ENCODE data around the gene ZNF555.
A peak's percentile ranks its signal among the peaks of the same experiment; 100 is the strongest.
"Not testable (repeated sequence)": the region's sequence is repeated elsewhere in the genome, so short reads cannot be mapped to it uniquely, and the experiment has no call there.

The ZNF555 gene

GRCh38 chr19:2866495-2867024, 25.3 kb downstream of the ZNF555 start:
- DNase-seq (ENCODE audit: insufficient read length, low spot score) (no peak), FAIRE-seq (no peak)

GRCh38 chr19:2867025-2867991, 26.0 kb downstream of the ZNF555 start, which contains the start of gene ZNF556:
TSS of gene ZNF556 (plus strand) at chr19:2867335. CDS start at chr19:2867422, 87 bp downstream.
- FAIRE-seq, result no peak
- DNase-seq (ENCODE audit: insufficient read length, low spot score), result no peak

- FAIRE-seq (no peak), DNase-seq (ENCODE audit: insufficient read length, low spot score) (no peak)
Observed at GRCh38 chr19:2869618-2870017, 28.3 kb downstream of the ZNF555 start.

- not testable (repeated sequence) for FAIRE-seq; DNase-seq (ENCODE audit: insufficient read length, low spot score)
Observed at GRCh38 chr19:2872175-2872574, 30.9 kb downstream of the ZNF555 start.

- FAIRE-seq (no peak), DNase-seq (ENCODE audit: insufficient read length, low spot score) (no peak)
Observed at GRCh38 chr19:2877398-2878331, 36.4 kb downstream of the ZNF555 start.

GRCh38 chr19:2883686-2884439, 42.6 kb downstream of the ZNF555 start:
- DNase-seq (ENCODE audit: insufficient read length, low spot score) (no peak), FAIRE-seq (no peak)

- FAIRE-seq, result no peak
- no peak for DNase-seq (ENCODE audit: insufficient read length, low spot score)
Observed at GRCh38 chr19:2885736-2886135, 44.5 kb downstream of the ZNF555 start.

- FAIRE-seq, result peak; percentile 83
- peak; percentile 44 for DNase-seq (ENCODE audit: insufficient read length, low spot score)
Observed at GRCh38 chr19:2887391-2887914, 46.2 kb downstream of the ZNF555 start.

- FAIRE-seq (no peak), DNase-seq (ENCODE audit: insufficient read length, low spot score) (no peak)
Observed at GRCh38 chr19:2888731-2889224, 47.5 kb downstream of the ZNF555 start.

GRCh38 chr19:2890531-2890930, 49.3 kb downstream of the ZNF555 start:
- FAIRE-seq; DNase-seq (ENCODE audit: insufficient read length, low spot score): not testable (repeated sequence)

- DNase-seq (ENCODE audit: insufficient read length, low spot score) (no peak), FAIRE-seq (no peak)
Observed at GRCh38 chr19:2896694-2897093, 55.4 kb downstream of the ZNF555 start.

- DNase-seq (ENCODE audit: insufficient read length, low spot score) (peak; percentile 96), FAIRE-seq (peak; percentile 97)
Observed at GRCh38 chr19:2900296-2901252, 59.3 kb downstream of the ZNF555 start, which contains the start of gene ZNF57. TSS of gene ZNF57 (plus strand) at chr19:2900928. CDS start at chr19:2901046, 118 bp downstream.

GRCh38 chr19:2902590-2903218, 61.4 kb downstream of the ZNF555 start:
- FAIRE-seq, result no peak
- no peak for DNase-seq (ENCODE audit: insufficient read length, low spot score)

- FAIRE-seq, result not testable (repeated sequence)
Observed at GRCh38 chr19:2903326-2903725, 62.1 kb downstream of the ZNF555 start.

GRCh38 chr19:2905918-2906519, 64.7 kb downstream of the ZNF555 start:
- FAIRE-seq (no peak), DNase-seq (ENCODE audit: insufficient read length, low spot score) (no peak)

More at GRCh38 chr19:2903326-2903725, 62.1 kb downstream of the ZNF555 start:
- not testable (repeated sequence) for DNase-seq (ENCODE audit: insufficient read length, low spot score)

GRCh38 chr19:2906631-2907195, 65.4 kb downstream of the ZNF555 start:
- no peak for DNase-seq (ENCODE audit: insufficient read length, low spot score)
- no peak for FAIRE-seq

Measured in GM19239 (cell line).